Measurements from ENCODE around the gene DISC1. TPM values are rescaled to one million over a fixed set of nuclear protein-coding genes. Genes with fewer than 3 reads are reported as not detected.

Gene DISC1
- total RNA-seq, 5 donors from 2014 or later (not counting 1 experiment from before 2014, with no cell fraction given) = 12.9 to 37.0 (median 14.6) TPM

DNA sequence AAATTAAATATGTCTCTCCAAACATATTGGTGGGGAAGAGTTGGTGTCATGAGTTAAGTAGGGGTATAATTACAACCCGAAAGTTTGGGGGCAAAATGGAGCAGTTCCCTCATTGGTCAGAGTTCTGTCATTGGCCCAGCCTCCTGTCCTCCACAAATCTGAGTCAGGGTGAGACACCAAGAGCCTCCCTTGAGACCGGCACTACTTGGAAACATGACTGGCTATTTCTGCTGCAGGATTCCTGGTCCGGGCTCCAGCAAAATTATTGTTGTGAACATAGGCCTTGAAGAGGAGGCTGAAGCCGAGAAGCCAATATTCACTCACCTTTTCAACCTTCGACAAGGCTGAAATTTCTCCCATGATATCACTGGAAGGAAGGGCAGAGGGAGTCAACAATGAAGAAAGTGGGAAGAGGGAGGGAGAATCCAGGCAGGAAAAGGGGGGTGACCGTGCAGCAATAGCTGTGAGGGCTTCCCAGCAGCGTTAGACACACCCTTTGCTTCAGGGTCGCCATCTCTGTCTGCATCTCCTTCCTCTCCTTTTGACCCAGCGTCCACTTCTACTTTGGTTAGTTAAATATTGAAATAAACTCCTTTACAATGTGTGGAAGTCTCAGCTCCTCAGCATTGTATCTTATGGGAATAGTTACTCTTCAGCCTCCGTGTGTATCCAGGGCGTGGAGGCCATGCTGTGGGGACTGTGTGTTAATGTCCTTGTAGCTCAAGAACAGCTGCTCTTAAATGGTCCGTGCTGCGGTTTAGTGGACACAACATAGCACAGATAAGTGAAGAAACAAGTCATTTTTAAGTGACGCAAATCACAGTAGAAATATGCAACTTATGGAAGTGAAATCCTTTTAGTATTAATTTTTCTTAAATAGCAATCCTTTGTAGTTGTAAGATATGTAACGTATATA lies 307.4 kb downstream of the DISC1 start:
- H3K27me3 Mint-ChIP-seq = no peaks in the 10 kb centered on the region
- WGBS (ENCODE audit: insufficient coverage) = 89% methylated on average over 4 of the region's 15 CpGs
- Histone ChIP-seq H3K9me3 (no peaks in the 10 kb centered on the region), H3K27ac (ENCODE audit: low read length) (no peak overlapping the region), H3K4me3 (ENCODE audit: control insufficient read depth in 1 of 2, extremely low read depth in 1 of 2, low read length in 1 of 2) (no peak overlapping the region), H3K36me3 (ENCODE audit: control insufficient read depth in 2 of 2, extremely low read depth in 1 of 2, insufficient read depth in 1 of 2, low read length in 1 of 2) (no peaks in the 10 kb centered on the region), H3K4me1 (ENCODE audit: control insufficient read depth in 1 of 2, extremely low read depth in 1 of 2, insufficient read depth in 2 of 2, low read length in 2 of 2) (peaks cover 10 to 21% of the 10 kb centered on the region in 2 experiments), H3K27me3 (replicated peaks in 1 of 2; ENCODE audit: control insufficient read depth in 2 of 2, extremely low read depth in 1 of 2, insufficient read depth in 2 of 2, low read length in 1 of 2) (no peaks in the 10 kb centered on the region)
- peaks cover 12% of the 10 kb centered on the region for H3K36me3 Mint-ChIP-seq
- no peaks in the 10 kb centered on the region for H3K9me3 Mint-ChIP-seq
- ChIA-PET POLR2A (no interaction called here), CTCF (interaction anchor here in 1 of 2 donors (0.6 kb wide), 2 partner anchors 16 to 86 kb away, joined by 4 to 5 read pairs; no protein-coding TSS in a partner anchor)
- no peak for DNase-seq
- no peak for ATAC-seq (replicated peaks in 1 of 4)
- H3K4me1 Mint-ChIP-seq = peaks cover 18 to 23% (median 22%) of the 10 kb centered on the region in 3 donors
- H3K4me3 Mint-ChIP-seq = no peak overlapping the region
- no peak overlapping the region for H3K27ac Mint-ChIP-seq

DNA sequence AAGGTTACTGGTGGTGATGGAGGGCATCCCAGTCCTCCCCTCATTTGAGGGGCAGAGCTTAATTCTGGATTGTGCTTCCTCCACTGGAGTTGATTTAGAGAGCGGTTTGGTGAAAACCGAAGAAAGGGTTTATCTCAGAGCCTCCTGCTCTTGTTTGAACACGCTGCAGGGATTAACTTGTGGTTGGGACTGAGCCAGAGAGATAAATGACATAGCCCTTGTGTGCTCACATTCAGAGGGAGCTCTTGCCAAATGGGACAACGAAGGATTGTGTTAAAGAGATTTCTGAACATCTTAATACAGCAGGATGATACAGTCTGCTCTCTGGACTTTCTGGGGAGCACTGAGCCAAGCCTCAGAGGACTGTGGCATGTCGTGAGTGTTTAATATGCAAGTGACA lies 308.2 kb downstream of the DISC1 start:
- H3K27ac ChIP-seq (ENCODE audit: low read length) = no peak overlapping the region
- H3K4me3 ChIP-seq (ENCODE audit: control insufficient read depth in 1 of 2, extremely low read depth in 1 of 2, low read length in 1 of 2) = no peak overlapping the region
- Mint-ChIP-seq H3K4me3 (no peak overlapping the region), H3K27ac (no peak overlapping the region), H3K36me3 (peaks cover 16% of the 10 kb centered on the region), H3K9me3 (no peaks in the 10 kb centered on the region), H3K4me1 (peaks cover 10 to 14% (median 13%) of the 10 kb centered on the region in 3 donors), H3K27me3 (no peaks in the 10 kb centered on the region)
- H3K27me3 ChIP-seq (replicated peaks in 1 of 2; ENCODE audit: control insufficient read depth in 2 of 2, extremely low read depth in 1 of 2, insufficient read depth in 2 of 2, low read length in 1 of 2) = no peaks in the 10 kb centered on the region
- H3K36me3 ChIP-seq (ENCODE audit: control insufficient read depth in 2 of 2, extremely low read depth in 1 of 2, insufficient read depth in 1 of 2, low read length in 1 of 2) = no peaks in the 10 kb centered on the region
- CTCF ChIA-PET = interaction anchor here in 1 of 2 donors (0.6 kb wide), 1 partner anchor 15 kb away, joined by 5 read pairs; no protein-coding TSS in a partner anchor
- DNase-seq = no peak
- H3K4me1 ChIP-seq (ENCODE audit: control insufficient read depth in 1 of 2, extremely low read depth in 1 of 2, insufficient read depth in 2 of 2, low read length in 2 of 2) = peaks cover 9 to 17% of the 10 kb centered on the region in 2 experiments
- POLR2A ChIA-PET = no interaction called here
- no peak for ATAC-seq (replicated peaks in 1 of 4)
- H3K9me3 ChIP-seq = no peaks in the 10 kb centered on the region
- WGBS (ENCODE audit: insufficient coverage) = 93% methylated on average over 3 of the region's 5 CpGs

DNA sequence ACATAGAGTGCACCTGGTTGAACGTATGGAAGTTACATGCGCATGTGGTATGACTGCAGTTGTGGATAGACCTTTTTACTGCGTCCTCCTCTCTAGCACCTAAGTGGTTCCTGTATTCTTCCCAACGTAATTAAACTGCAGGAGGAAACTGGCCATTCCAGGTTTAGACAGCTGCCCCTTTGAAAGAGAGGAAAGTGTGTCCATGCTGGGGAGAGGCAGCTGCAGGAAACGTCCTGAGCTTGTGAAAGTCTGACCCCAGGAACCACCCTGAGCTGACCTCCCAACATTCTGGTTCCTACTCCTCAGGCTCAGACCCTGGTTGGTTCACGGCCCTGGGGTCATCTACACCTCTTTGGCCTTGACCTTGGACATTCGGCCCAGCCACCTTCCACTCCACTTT lies 309.3 kb downstream of the DISC1 start:
- H3K36me3 ChIP-seq (ENCODE audit: control insufficient read depth in 2 of 2, extremely low read depth in 1 of 2, insufficient read depth in 1 of 2, low read length in 1 of 2) = no peaks in the 10 kb centered on the region
- CTCF ChIA-PET = no interaction called here
- no peak overlapping the region for H3K27ac Mint-ChIP-seq

DNA sequence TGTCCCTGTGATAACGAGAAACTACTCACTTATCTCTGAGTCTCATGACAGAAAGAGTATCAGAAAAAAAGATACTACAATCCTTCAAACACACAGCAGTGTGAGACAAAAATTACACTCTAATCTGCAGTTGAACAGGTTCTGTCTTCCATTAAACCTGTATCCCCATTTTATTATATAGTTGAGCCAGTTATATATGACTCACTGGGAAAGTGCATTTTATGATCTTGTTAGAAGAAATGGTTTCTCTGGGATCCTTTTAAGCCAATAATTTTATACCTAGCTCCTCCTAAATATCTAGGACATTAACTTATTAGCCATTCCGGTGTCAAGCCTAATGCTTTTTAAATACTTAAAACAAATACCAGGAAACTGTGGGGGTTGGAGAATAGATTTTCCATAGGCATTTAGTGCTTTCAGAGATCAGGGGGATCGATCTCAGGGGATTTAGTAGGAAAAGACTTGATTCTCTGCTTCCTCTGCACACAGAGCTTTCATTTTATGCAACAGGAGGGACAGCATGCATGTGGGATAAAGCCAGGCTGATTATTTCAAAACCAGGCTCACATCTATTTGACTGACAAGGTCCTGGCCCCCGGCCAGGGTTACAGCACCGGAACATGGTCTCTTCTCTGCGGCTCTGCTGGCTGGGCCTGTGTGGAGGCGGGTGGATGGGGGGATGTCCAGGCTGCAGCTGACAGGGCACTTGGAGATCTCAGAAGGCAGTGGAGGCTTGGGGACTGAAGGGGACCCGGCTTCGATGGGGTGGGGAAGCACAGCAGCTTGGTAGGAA lies 310.6 kb downstream of the DISC1 start:
- no peaks in the 10 kb centered on the region for H3K4me1 Mint-ChIP-seq
- CTCF ChIA-PET = no interaction called here
- WGBS (ENCODE audit: insufficient coverage) = 87% methylated on average over 4 of the region's 9 CpGs
- peaks cover 0 to 2% of the 10 kb centered on the region in 2 experiments for H3K27me3 ChIP-seq (replicated peaks in 1 of 2; ENCODE audit: control insufficient read depth in 2 of 2, extremely low read depth in 1 of 2, insufficient read depth in 2 of 2, low read length in 1 of 2)
- no peak overlapping the region for H3K4me3 ChIP-seq (ENCODE audit: control insufficient read depth in 1 of 2, extremely low read depth in 1 of 2, low read length in 1 of 2)
- no peaks in the 10 kb centered on the region for H3K9me3 ChIP-seq
- H3K27ac Mint-ChIP-seq = no peak overlapping the region
- H3K9me3 Mint-ChIP-seq = no peaks in the 10 kb centered on the region
- ATAC-seq (replicated peaks in 1 of 4) (no peak), DNase-seq (no peak)
- peaks cover 30% of the 10 kb centered on the region for H3K36me3 Mint-ChIP-seq
- H3K4me1 ChIP-seq (ENCODE audit: control insufficient read depth in 1 of 2, extremely low read depth in 1 of 2, insufficient read depth in 2 of 2, low read length in 2 of 2) = no peaks in the 10 kb centered on the region
- no peaks in the 10 kb centered on the region for H3K27me3 Mint-ChIP-seq
- H3K36me3 ChIP-seq (ENCODE audit: control insufficient read depth in 2 of 2, extremely low read depth in 1 of 2, insufficient read depth in 1 of 2, low read length in 1 of 2) = no peaks in the 10 kb centered on the region
- no peak overlapping the region for H3K27ac ChIP-seq (ENCODE audit: low read length)
- no peak overlapping the region for H3K4me3 Mint-ChIP-seq
- POLR2A ChIA-PET = no interaction called here

More for the DNA sequence above, 309.3 kb downstream of the DISC1 start:
- Histone ChIP-seq H3K27me3 (replicated peaks in 1 of 2; ENCODE audit: control insufficient read depth in 2 of 2, extremely low read depth in 1 of 2, insufficient read depth in 2 of 2, low read length in 1 of 2) (no peaks in the 10 kb centered on the region), H3K9me3 (no peaks in the 10 kb centered on the region), H3K27ac (ENCODE audit: low read length) (no peak overlapping the region), H3K4me3 (ENCODE audit: control insufficient read depth in 1 of 2, extremely low read depth in 1 of 2, low read length in 1 of 2) (no peak overlapping the region), H3K4me1 (ENCODE audit: control insufficient read depth in 1 of 2, extremely low read depth in 1 of 2, insufficient read depth in 2 of 2, low read length in 2 of 2) (peaks cover 0 to 7% of the 10 kb centered on the region in 2 experiments)
- WGBS (ENCODE audit: insufficient coverage) = 80% methylated on average over 3 of the region's 7 CpGs
- POLR2A ChIA-PET = no interaction called here
- peaks cover 0 to 4% (median 3%) of the 10 kb centered on the region in 3 donors for H3K4me1 Mint-ChIP-seq
- no peaks in the 10 kb centered on the region for H3K27me3 Mint-ChIP-seq
- no peak for DNase-seq
- no peak overlapping the region for H3K4me3 Mint-ChIP-seq
- no peak for ATAC-seq (replicated peaks in 1 of 4)
- no peaks in the 10 kb centered on the region for H3K9me3 Mint-ChIP-seq
- H3K36me3 Mint-ChIP-seq = peaks cover 24% of the 10 kb centered on the region

DNA sequence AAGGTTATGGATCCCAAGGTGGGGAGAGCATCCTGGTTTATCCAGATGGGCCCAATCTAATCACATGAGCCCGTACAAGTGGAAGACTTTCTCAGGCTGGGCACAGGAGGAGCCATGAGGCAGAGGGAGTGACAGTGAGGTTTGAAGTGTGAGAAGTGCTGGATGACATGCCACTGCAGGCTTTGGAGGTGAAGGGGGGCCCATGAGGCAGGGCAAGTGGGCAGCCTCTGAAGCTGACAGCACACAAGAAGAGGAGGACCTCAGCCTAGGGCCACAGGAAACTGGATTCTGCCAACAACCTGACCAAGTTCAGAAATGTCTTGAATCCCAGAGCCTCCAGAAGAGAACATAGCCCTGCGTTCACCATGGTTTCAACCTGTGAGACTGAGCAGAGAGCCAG lies 311.6 kb downstream of the DISC1 start:
- no peak overlapping the region for H3K4me3 Mint-ChIP-seq
- no peak overlapping the region for H3K27ac Mint-ChIP-seq
- H3K36me3 ChIP-seq (ENCODE audit: control insufficient read depth in 2 of 2, extremely low read depth in 1 of 2, insufficient read depth in 1 of 2, low read length in 1 of 2) = no peaks in the 10 kb centered on the region
- ChIA-PET POLR2A (no interaction called here), CTCF (no interaction called here)
- no peaks in the 10 kb centered on the region for H3K27me3 Mint-ChIP-seq
- no peak for ATAC-seq (replicated peaks in 1 of 4)
- no peak for DNase-seq
- peaks cover 0 to 2% of the 10 kb centered on the region in 2 experiments for H3K27me3 ChIP-seq (replicated peaks in 1 of 2; ENCODE audit: control insufficient read depth in 2 of 2, extremely low read depth in 1 of 2, insufficient read depth in 2 of 2, low read length in 1 of 2)
- peaks cover 0 to 4% (median 0%) of the 10 kb centered on the region in 3 donors for H3K4me1 Mint-ChIP-seq
- WGBS (ENCODE audit: insufficient coverage) = 97% methylated on average over 2 of the region's 2 CpGs
- no peak overlapping the region for H3K4me3 ChIP-seq (ENCODE audit: control insufficient read depth in 1 of 2, extremely low read depth in 1 of 2, low read length in 1 of 2)
- H3K27ac ChIP-seq (ENCODE audit: low read length) = no peak overlapping the region
- no peaks in the 10 kb centered on the region for H3K9me3 ChIP-seq
- no peaks in the 10 kb centered on the region for H3K9me3 Mint-ChIP-seq
- H3K4me1 ChIP-seq (ENCODE audit: control insufficient read depth in 1 of 2, extremely low read depth in 1 of 2, insufficient read depth in 2 of 2, low read length in 2 of 2) = no peaks in the 10 kb centered on the region
- peaks cover 33% of the 10 kb centered on the region for H3K36me3 Mint-ChIP-seq

DNA sequence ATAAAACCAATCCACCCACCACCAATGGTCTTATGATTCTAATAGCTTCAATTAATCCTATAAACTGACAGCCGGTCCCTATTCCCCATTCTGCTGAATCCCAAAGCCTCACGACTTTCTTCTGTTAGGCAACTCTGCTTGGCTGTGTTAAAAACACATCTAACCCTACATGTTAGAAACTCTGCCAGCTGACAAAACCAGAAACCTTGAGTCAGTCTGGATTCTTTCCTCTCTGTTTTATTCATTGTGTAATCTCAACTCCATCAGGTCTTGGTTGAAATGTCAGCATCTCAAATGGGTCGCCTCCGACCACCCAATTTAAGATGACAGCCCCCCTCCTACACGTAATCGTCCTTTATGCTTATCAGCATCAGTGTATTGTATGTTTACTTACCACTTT lies 312.1 kb downstream of the DISC1 start:
- Histone ChIP-seq H3K9me3 (no peaks in the 10 kb centered on the region), H3K27me3 (replicated peaks in 1 of 2; ENCODE audit: control insufficient read depth in 2 of 2, extremely low read depth in 1 of 2, insufficient read depth in 2 of 2, low read length in 1 of 2) (peaks cover 0 to 2% of the 10 kb centered on the region in 2 experiments), H3K27ac (ENCODE audit: low read length) (no peak overlapping the region), H3K4me1 (ENCODE audit: control insufficient read depth in 1 of 2, extremely low read depth in 1 of 2, insufficient read depth in 2 of 2, low read length in 2 of 2) (no peaks in the 10 kb centered on the region), H3K4me3 (ENCODE audit: control insufficient read depth in 1 of 2, extremely low read depth in 1 of 2, low read length in 1 of 2) (no peak overlapping the region), H3K36me3 (ENCODE audit: control insufficient read depth in 2 of 2, extremely low read depth in 1 of 2, insufficient read depth in 1 of 2, low read length in 1 of 2) (no peaks in the 10 kb centered on the region)
- 91% methylated on average over 2 of the region's 6 CpGs for WGBS (ENCODE audit: insufficient coverage)
- Mint-ChIP-seq H3K36me3 (peaks cover 32% of the 10 kb centered on the region), H3K27ac (no peak overlapping the region), H3K27me3 (no peaks in the 10 kb centered on the region), H3K4me1 (peaks cover 0 to 6% (median 0%) of the 10 kb centered on the region in 3 donors), H3K9me3 (no peaks in the 10 kb centered on the region), H3K4me3 (no peak overlapping the region)
- no peak for ATAC-seq (replicated peaks in 1 of 4)
- POLR2A ChIA-PET = no interaction called here
- CTCF ChIA-PET = no interaction called here
- DNase-seq = no peak

All from T-cell (primary cell).